ENCODE results near the gene GGT5. TPM values are rescaled to one million over a fixed set of nuclear protein-coding genes. Genes with fewer than 3 reads are reported as not detected.
A peak's percentile ranks its signal among the peaks of the same experiment; 100 is the strongest.

The GGT5 gene
- total and polyA plus RNA-seq, 2 of the 13 experiments (the other 11 are each of a cell fraction or from before 2014, with no cell fraction given): 0.69 to 3.1 TPM

GRCh38 chr22:24247564-24248344 is 2.9 kb upstream of the GGT5 start (continued):
- TF ChIP-seq ARID4A (CRISPR knock-in tag; IDR thresholded peaks at IDR 0.05; ENCODE audit: borderline replicate concordance) (no peak; the same call in 1 of the 2 replicates), SKI (IDR thresholded peaks at IDR 0.05; ENCODE audit: partially characterized antibody) (no peak), GLMP (CRISPR knock-in tag; IDR thresholded peaks at IDR 0.05; ENCODE audit: borderline replicate concordance) (no peak), GATAD2A (CRISPR knock-in tag; IDR thresholded peaks at IDR 0.05) (peak; percentile 52; the same call in 1 of the 2 replicates), ZBTB4 (CRISPR knock-in tag; IDR thresholded peaks at IDR 0.05; ENCODE audit: borderline replicate concordance) (no peak), ZNF275 (CRISPR knock-in tag; IDR thresholded peaks at IDR 0.05; ENCODE audit: borderline replicate concordance) (no peak), ZNF83 (CRISPR knock-in tag; IDR thresholded peaks at IDR 0.05; ENCODE audit: borderline replicate concordance) (no peak), ZNF546 (CRISPR knock-in tag; conservative IDR thresholded peaks at IDR 0.05) (no peak), GABPB1 (CRISPR knock-in tag; IDR thresholded peaks at IDR 0.05) (peak; percentile 52), CHCHD3 (CRISPR knock-in tag; IDR thresholded peaks at IDR 0.05) (no peak), ZSCAN31 (CRISPR knock-in tag; IDR thresholded peaks at IDR 0.05; ENCODE audit: low read depth) (no peak), BATF2 (CRISPR knock-in tag; IDR thresholded peaks at IDR 0.05) (no peak), ZFY (CRISPR knock-in tag; IDR thresholded peaks at IDR 0.05) (no peak), ZNF136 (CRISPR knock-in tag; IDR thresholded peaks at IDR 0.05; ENCODE audit: low read depth) (no peak), KLF11 (CRISPR knock-in tag; IDR thresholded peaks at IDR 0.05) (no peak), ATF7-NPFF (CRISPR knock-in tag; IDR thresholded peaks at IDR 0.05; ENCODE audit: low read depth) (no peak), BCL6 (CRISPR knock-in tag; IDR thresholded peaks at IDR 0.05) (no peak), NCOA5 (CRISPR knock-in tag; IDR thresholded peaks at IDR 0.05) (no peak)

Measured in HepG2 (cell line).